ENCODE data around the gene MYCL.

Gene MYCL

DNA sequence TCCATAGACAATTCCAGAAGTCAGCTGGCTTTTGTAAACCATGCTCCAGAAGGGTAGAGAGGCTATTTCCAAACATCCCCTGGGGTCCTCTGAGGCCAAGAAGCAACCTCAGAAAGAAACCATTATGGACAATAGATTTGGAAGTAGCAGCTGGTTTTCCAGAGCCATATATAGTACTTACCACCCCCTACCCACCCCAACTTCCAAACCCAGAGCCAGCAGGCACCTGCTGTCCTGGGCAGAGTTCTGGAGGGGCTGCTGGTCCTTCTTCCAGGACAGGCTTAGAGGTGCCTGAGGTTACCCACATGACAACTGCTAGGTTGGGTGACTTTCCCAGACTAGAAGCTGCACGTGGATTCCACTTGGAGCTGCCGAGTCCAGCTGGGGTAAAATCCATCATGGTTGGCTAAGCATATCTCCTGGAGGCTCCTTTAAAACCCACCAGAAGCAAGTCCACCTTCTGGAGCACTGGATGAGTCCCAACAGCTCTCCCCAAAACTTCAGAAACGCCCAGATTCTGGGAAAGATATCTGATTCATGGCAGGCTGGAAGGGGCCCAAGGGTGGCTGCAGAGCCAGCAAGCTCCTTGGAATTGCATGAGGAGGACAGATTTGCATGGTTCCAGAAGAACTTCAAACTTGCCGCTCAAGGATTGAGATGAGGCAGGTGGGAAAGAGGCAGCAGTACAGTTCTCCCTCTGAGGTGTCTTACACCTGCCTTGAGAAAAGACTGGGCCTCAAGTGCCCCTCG, 5.8 kb downstream of the MYCL start:
- Histone ChIP-seq H3K4me3 (ENCODE audit: low read depth, low read length) (no peak overlapping the region), H3K36me3 (replicated peaks) (no peaks in the 10 kb centered on the region), H3K27ac (no peak overlapping the region), H3K27me3 (replicated peaks) (no peaks in the 10 kb centered on the region)
- in situ Hi-C loops (cut with HindIII; ENCODE audit: low pct_ligation_motif_present, low sequenced_read_pairs), result no loop called here
- DNase-seq, result no peak
- TF ChIP-seq, protein P1, sequence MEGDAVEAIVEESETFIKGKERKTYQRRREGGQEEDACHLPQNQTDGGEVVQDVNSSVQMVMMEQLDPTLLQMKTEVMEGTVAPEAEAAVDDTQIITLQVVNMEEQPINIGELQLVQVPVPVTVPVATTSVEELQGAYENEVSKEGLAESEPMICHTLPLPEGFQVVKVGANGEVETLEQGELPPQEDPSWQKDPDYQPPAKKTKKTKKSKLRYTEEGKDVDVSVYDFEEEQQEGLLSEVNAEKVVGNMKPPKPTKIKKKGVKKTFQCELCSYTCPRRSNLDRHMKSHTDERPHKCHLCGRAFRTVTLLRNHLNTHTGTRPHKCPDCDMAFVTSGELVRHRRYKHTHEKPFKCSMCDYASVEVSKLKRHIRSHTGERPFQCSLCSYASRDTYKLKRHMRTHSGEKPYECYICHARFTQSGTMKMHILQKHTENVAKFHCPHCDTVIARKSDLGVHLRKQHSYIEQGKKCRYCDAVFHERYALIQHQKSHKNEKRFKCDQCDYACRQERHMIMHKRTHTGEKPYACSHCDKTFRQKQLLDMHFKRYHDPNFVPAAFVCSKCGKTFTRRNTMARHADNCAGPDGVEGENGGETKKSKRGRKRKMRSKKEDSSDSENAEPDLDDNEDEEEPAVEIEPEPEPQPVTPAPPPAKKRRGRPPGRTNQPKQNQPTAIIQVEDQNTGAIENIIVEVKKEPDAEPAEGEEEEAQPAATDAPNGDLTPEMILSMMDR (IDR thresholded peaks at IDR 0.05; ENCODE audit: low read depth, low read length, missing control alignments), result no peak

DNA sequence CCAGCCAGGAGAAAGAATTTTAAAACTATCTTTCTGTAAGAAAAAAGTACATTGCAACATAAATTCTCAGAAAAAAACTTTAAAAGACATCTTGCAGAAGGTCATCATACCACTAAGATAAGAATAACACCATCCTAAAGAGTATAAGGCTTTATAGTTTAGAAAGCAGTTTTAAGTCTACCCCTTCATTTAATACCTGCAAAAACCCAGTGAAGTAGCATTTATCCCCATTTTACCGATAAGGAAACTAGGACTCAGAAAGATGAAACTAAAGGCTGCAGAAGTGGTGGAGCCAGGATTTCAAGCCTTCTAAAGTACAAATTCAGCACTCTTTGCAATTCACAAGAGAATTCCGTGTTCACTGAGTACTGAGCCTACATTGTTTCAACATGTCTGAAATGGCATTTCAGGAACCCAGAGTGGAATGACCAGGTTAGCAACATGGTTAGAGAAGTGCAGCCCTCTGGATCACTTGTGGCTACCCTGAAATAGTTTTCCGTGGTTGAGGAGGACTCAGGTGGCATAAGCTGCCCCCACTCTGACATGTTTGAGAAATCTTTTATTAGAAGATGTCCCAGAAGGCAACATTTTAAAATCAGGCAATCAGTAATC, 6.7 kb downstream of the MYCL start:
- Histone ChIP-seq H3K27ac (no peak overlapping the region), H3K27me3 (replicated peaks) (no peaks in the 10 kb centered on the region), H3K36me3 (replicated peaks) (no peaks in the 10 kb centered on the region), H3K4me3 (ENCODE audit: low read depth, low read length) (no peak overlapping the region)
- in situ Hi-C loops (cut with HindIII; ENCODE audit: low pct_ligation_motif_present, low sequenced_read_pairs), result no loop called here
- TF ChIP-seq, protein P1 (IDR thresholded peaks at IDR 0.05; ENCODE audit: low read depth, low read length, missing control alignments), result no peak
- no peak for DNase-seq

DNA sequence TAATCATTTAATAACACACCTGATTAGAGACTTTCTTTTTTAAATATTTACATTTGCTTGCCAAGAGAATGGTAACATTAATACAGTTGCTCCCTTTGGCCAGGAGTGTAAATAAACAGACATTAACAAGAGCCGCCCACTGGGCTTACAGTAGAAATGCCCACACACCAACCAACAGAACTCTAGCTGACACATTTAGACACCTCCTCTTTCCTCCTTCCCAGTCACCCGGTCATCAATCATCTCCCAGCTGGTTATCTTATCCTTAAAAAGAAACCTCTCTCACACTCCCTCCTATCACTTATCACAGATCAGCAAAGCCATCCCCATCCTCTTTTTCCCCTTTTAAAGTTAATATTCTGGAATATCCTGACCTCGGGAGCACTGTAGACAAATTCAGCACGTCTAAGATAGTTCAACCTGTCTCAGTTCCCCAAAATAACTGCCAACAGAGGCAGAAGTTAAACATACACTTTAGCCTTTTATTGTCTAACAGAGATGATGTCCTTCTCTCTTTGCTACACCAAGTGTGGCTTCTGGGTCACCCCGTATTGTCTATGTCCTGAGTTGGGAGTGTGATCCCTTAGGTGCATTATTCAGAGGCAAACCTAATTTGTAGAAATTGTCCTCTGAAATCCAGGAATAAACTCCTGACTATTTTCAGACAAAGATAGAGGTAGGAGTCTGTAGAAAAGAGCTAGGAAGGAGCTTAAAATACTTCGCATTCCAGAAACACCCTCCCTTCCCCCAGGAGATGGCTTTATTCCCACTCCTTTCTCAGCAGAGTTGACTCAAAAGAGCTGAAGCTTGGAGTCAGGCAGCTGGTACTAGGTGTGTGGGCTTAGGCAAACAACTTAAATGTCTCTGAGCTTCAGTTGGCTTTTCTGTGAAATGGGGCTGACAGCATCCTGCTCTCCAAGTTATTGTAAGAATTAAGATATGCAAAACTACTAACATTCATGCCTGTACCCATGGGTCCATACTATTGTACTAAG, 8.8 kb downstream of the MYCL start:
- no peaks in the 10 kb centered on the region for H3K36me3 ChIP-seq (replicated peaks)
- in situ Hi-C loops (cut with HindIII; ENCODE audit: low pct_ligation_motif_present, low sequenced_read_pairs), result no loop called here
- DNase-seq, result peak; percentile 56
- TF ChIP-seq, protein P1 (IDR thresholded peaks at IDR 0.05; ENCODE audit: low read depth, low read length, missing control alignments), result no peak
- H3K27me3 ChIP-seq (replicated peaks), result no peaks in the 10 kb centered on the region
- no peak overlapping the region for H3K27ac ChIP-seq
- no peak overlapping the region for H3K4me3 ChIP-seq (ENCODE audit: low read depth, low read length)

DNA sequence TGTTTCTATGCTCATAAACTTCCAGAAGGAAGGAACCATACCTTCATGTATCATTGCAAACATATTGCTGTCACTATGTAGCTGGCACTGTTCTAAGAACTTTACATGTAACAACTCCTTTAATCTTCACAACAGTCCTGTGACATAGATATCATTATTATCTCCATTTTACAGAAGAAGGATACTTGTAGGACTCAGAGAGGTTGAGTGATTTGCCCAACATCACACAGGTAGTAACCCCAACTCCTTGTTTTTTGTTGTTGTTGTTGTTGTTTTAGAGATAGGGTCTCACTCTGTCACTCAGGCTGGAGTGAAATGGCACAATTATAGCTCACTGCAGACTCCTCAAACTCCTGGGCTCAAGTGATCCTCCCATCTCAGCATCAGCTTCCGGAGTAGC, 10.8 kb downstream of the MYCL start:
- TF ChIP-seq, protein P1 (IDR thresholded peaks at IDR 0.05; ENCODE audit: low read depth, low read length, missing control alignments), result no peak
- no peaks in the 10 kb centered on the region for H3K36me3 ChIP-seq (replicated peaks)
- DNase-seq, result no peak
- H3K4me3 ChIP-seq (ENCODE audit: low read depth, low read length), result no peak overlapping the region
- in situ Hi-C loops (cut with HindIII; ENCODE audit: low pct_ligation_motif_present, low sequenced_read_pairs), result no loop called here
- H3K27me3 ChIP-seq (replicated peaks), result no peaks in the 10 kb centered on the region
- H3K27ac ChIP-seq, result no peak overlapping the region

DNA sequence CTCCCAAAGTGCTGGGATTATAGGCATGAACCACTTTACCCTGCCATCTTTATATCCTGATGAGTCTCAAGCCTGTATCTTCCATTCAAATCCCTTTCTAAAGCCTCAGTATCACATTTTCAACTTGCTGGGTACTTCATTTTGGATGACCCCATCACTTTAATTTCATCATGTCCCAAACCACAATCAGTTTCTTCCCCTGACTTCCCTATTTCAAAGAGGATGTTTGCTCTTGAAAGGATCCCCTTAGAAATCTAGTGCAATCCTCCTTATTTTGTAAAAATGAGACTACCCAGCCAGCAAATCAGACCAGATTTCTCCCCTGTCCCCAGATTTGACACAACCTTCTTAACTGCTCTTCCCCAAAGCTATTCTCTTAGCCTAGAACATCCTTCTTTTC, 11.4 kb downstream of the MYCL start:
- no peaks in the 10 kb centered on the region for H3K36me3 ChIP-seq (replicated peaks)
- H3K27me3 ChIP-seq (replicated peaks), result no peaks in the 10 kb centered on the region
- no peak for DNase-seq
- in situ Hi-C loops (cut with HindIII; ENCODE audit: low pct_ligation_motif_present, low sequenced_read_pairs), result no loop called here
- H3K4me3 ChIP-seq (ENCODE audit: low read depth, low read length), result no peak overlapping the region
- TF ChIP-seq, protein P1 (IDR thresholded peaks at IDR 0.05; ENCODE audit: low read depth, low read length, missing control alignments), result no peak
- H3K27ac ChIP-seq, result no peak overlapping the region
